Stimulated activated CD8-positive, alpha-beta memory T cell treated with anti-CD3 and anti-CD28 coated beads, Interleukin-15, amount 100 ng/mL, for 1 hour (primary cell): ENCODE results near the gene DDX41.
"Not testable (repeated sequence)": the region's sequence is repeated elsewhere in the genome, so short reads cannot be mapped to it uniquely, and the experiment has no call there.

Source experiments
- DNase-seq: peaks from one replicate; pipeline ENCODE4 v3.0.0-alpha.2; 2020; ENCODE audit warnings: low read depth

DDX41 gene

DNA sequence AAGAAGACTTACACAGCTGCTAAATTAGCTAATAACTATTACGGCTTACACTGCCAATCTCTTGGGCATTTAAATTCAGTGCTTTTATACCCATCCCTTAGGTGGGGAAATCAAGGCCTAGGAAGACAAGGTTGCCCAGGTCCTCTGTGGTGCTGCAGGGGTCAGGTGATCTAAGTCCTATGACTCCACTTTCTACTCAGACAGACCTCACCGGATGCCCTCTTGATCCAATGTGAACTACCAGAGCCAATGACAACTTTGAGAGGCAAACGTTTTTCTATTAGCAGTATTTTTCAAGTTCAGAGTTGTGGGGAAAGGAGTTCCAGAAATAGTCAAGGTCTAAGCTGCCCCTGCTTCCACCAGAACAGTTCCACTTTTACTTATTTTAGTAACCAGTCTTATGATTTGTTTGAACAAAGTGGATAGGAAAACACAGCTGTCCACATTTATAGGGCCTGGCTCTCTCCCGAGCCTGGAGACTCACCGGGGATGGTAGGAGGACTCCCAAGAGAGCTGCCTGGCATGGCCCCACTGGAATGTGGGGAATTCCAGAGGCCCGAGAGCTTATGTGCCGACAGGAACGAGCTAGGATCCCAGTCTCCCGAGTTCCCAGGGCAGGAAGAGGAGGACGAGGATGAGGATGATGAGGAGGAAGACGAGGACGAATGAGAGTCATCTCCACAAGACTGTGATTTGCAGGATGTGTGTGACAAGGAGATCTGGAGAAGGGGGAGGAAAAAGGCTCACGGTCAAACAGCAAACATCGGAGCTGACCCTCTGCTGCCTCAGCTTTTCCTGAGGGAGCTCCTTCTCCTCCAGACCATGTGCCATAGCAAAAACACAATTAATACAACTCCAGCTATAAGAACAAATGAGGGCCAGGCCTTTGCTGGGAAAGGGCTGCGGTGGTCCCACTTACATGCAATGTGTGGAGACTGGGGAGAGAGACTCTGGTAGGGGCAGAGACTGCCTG, 20.9 kb upstream of the DDX41 start:
- no peak for DNase-seq

DNA sequence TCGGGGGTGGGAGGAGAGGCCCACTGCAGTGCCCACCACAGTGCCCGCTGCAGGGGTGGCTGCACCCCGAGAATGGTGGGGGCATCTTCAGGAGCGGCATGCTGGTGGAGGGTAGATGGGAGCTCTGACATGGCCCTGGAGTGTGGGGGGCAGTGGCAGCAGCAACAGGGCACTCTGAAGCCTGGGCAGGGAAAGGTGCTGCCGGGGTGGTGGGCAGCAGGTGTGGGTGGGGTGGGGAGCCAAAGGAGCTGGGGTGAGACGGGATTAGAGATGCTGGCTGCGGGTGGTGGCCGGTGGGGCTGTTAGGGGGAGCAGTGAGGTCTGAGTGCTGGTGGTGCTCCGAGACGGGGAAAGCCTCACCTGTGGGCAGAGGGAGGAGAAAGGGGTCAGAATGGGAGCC, 19.6 kb upstream of the DDX41 start:
- no peak for DNase-seq

DNA sequence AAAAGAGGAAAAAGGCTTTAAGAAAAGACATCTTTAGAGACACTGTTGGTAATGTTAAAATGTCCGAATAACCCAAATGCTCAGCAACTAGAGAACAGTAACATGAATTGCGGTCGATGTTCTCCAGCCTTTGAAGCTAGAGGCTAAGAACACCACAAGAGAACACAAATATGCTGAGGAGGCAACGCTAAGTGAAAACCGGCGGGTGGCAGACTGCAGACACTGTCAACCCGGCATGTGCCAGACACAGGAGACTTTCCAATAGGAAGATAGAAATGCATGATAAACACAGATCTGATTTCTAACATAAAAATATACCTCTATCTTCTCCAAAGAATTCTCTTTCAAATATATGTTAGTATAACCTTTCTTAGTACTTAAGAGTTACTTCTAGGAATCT, 18.4 kb upstream of the DDX41 start:
- DNase-seq = no peak

DNA sequence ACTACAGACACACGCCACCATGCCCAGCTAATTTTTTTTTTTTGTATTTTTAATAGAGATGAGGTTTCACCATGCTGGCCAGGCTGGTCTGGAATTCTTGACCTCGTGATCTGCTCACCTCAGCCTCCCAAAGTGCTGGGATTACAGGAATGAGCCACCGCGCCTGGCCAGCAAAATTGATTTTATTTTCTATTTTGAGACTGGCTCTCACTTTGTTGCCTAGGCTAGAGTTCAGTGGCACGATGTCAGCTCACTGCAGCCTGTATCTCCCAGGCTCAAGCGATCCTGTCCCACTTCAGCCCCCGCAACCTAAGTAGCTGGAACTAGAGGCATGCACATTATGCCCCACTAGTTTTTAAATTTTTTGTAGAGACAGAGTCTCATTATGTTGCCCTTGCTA, 17.7 kb upstream of the DDX41 start:
- DNase-seq = not testable (repeated sequence)

DNA sequence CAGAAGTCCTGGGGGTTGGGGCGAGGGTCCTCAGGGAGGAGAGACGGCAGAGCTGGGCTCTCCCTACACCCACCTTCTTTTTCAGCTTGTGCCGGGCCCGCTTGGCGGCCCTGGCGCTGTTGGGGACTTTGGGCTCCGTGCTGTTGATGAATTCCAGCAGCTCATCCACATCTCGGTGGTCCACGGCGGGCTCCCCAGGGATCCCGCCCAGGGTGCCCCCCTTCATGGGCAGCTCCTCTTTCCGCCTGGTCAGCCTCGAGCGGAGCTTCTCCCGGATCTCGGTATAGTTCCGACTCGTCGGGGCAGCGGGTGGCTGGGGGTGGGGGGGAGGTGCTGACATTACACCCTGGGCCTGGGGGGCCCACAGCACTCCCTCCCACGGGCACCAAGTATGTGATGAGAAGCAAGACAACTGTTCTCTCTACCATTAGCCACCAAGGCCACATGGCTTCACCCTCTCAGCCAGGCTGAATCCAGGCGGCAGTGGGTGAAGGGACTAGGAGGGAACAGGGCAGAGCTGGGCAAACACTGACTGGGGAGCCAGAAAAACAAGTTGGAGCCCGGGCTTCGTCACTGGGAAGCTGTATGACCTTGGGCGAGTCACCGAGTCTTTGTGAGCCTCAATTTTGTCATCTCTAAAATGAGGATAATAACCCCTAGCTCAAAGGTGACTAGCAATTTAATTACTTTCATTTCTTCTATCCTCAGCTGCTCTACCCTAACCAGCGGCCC, 14.6 kb upstream of the DDX41 start:
- DNase-seq = no peak

DNA sequence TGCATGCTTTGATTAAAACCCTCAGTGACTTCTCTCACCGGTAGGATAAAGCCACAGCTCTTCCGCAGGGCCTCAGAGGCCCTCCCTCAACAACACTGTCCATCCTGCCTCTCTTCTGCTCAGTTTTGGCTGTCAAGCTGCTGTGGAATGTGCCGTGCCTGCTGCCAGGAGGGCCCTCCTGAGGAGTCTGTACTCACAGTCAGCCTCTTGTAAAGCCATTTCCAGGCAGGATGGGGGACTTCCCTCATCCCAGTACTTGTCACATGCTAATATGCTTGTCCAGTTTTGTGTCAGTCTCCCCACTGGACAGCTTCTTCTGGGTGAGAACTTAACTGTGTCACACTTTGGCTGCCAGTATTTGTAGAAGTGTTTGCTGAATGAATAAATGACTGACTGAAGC, 13.9 kb upstream of the DDX41 start:
- DNase-seq = no peak

DNA sequence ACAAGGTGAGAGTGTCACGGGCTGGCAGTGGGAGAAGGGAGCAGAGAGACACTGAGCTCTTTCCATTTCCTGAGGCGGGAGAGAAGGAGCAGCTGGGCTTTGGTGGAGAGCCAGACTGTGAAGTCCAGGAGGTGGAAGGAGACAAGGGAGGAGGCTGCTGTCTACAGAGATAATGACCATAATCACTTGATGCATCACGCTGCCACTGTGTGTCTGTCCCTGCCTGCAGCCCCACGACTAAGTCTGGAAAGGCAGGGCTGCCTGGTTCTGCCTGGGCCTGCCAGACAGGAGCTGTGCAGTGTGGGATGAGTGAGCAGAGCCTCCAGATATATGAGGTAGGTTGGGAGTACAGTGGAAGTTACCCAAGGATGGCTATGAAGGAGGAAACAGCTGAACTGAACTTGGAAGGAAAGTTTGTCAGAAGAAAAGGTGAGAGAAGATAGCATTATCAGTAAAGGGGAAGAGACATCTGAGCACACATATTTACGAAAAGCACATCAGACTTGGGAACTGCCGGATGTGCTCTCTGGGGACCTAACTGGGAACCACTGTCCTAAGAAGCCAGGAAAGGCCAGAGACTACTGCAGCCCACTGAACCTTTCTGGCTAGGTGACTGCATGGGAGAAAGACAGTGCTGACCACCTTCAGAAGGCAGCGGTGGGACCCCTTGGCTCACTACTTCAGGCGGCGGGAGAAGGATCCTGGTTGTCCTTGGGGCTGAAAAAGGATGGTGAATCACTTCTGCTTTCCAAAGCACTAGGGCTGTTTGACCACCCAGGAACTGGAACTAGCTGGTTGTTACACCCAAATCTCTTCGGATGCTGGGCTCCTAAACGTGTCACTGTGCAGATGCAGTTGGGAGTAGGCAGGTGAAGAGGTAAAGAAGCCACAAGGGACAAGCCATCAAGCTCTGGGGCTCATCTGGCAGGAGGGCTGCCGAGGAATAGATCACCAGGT, 12.8 kb upstream of the DDX41 start:
- no peak for DNase-seq

DNA sequence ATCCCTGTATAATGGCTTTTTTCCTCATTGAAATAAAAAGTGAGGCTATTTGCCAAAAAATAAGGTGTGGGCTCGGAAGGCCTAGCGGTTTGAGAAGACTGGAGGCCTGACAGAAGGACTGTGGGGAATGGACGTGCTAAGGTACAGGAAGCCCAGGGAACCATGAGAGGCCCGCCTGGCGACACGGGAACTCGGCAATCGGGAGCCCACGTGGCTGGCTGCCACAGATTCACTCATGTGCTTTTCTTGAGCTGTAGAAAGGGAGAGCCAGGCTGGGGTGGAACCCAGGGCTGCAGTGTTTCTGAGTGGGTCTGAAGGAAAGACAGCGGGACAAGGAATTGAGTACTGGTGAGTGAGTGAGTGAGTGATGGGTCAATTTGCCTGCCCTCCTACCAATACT, 11.9 kb upstream of the DDX41 start:
- no peak for DNase-seq

DNA sequence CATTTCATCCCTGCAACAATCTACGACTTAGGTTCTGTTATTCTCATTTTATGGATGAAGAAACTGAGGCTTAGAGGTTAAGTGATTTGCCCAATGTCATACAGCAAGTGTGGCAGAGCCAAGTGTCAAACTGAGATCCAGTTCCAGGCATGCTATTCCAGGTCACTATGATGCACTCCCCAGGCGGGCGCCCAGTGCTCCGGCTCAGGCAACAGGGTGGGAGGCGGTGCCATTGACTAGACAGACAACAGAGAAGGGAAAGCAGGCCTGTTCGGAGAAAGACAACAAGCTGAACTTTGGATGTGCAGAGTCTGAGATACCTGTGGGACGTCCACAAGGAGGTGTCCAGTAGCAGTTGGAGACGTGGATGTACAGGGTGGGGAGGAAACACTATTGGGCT, 10.8 kb upstream of the DDX41 start:
- no peak for DNase-seq

DNA sequence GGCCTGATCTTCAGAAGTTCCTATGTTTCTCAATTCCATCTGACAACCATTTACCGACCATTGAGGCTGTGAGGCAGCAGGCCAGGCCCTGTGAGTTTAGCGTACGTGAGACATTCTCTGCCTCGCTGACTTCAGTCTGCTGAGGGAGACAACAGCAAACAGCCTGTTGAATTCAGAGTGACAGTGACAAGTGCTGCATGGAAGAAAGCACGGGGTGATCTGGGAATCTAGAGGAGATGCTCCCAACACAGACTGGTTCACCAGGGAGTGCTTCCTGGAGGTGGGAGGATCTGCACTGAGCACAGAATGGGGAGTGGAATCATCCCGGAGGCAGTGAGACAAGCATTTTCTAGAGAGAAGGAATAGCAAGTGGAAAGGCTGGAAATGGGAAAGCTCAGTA, 10.0 kb upstream of the DDX41 start:
- DNase-seq = no peak

DNA sequence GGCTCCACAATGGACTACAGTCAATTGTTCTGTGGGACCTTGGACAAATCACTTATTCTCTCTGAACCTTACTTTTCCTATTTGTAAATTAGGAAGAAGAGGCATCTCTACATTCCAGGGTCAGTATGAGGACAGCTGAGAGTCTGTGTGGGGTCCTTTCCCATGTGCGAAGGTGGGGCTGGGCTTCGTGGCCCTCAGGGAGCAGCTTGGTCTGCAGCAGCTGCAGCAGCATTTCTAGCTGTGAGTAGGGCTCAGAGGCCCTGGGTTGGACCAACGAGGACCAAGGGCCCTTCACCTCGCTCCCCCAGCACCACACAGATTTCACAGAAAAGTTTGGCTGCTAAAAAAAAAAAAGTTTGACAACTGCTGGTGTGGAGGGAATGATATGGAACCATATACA, 9.4 kb upstream of the DDX41 start:
- DNase-seq = no peak

DNA sequence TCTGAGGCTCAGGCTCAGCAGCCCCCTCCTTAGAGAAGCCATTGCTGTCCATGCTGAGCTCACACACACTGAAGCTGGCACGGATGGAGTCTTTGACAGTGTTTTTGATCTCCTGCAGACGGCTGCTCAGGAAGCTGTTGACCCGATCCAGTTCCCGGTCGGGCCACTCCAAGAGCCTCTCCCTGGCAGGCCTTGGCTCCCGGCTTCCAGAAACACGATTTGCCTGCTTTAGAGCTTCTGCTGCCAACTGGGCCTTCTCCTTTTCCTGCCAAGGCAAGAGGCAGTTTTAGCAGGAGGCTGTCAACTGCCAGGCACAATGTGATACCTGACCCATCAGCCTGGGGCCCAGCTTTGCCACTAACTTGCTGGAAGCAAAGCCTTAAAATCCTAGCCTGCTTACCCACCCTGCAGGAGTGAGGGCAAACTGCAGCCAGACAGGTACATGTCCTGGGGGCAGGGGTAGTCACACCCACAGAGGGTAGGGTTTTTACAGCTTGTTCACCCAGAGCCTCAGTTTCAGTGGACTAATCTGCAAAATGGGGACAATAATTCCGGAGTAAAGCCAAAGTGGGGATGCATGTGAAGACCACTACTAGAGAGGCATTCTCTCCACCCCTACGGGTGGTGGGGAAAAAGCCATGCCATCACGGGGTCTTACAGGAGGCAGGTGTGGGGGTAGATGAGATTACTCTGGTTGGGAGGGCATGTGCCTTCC, 8.3 kb upstream of the DDX41 start:
- DNase-seq = no peak

DNA sequence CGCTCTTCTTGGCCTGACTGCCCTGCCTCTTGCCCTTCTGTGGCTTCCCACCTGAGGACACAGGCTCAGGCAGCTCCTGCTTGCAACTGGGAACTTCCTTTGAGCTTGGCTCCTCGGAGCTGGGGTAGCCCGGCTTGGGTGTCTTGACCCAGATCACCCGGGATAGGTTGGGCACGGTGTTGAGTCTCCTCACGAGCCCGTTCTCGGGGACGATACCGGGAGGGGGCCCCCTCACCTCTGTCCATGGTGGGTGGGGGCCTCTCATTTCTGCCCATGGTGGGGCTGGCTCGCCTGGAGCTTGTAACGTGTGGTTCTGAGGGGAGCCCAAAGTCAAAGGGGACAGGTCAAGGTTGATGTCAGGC, 7.8 kb upstream of the DDX41 start:
- no peak for DNase-seq

DNA sequence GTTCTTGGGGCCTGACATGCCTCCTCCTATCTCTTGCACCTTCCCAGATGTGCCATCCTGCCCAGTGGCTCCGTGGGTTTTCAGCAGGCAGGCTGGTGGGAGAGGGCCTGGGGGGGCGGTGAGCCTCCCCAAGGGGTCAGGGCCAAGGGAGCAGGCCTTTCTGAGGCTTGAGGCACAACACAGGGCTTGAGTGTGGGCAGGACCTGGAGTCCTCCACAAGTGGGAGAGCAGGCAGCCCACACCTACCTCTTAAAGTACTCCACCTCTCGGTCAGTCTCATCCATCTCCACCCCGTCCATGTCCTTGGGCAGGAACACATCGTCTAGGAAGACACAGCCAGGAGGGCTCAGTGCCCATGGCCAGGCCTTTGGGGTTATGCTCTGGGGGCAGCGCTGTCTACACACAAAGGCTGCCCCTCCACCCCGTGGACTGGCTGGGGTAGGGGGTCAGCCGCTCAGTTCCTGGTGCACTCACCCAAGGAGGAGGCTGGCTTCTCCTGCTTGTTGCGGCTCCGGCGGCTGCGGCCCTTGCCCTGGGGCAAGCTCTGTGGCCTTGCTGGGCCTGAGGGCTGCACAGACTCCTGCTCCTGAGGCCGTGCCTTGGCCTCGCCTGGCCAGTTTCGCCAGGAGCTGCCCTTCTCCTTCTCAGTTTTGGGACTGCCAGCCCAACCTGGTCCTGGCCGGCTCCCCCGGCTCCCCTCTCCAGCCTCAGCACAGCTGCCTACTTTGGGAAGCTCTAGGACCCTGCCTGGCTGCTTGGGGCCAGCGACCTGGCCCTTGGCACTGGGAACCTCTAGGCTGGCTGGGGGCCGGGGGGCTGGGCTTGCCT, 7.2 kb upstream of the DDX41 start:
- DNase-seq = no peak

DNA sequence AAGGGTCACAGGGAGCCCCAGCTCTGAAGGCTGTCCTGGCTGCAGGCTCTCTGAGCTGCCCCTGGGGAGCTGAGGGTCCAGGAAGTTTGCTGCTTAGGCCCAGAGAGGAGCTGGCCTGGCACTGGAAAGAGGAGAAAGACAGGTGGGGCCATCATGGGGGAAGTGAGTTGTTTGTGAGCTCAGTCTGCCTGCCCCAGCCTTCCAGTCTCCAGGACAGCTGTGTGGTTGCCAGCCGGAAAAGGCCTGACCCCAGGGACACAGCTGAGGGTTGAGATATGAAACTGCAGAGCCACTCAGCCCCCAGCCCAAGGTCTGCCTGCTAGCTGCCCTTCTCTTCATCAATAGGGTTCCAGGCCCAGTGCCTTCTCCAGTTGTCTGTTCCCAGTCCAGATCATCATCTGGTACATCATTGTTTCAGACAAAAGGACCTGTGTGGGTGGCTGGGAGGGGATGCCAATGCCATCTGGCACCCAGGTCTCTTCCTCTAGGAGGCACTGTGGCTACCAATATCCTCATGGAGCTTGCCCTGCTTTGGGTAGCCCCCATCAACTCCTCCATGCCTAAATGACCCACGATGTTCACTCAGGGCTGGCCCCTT, 4.3 kb upstream of the DDX41 start:
- DNase-seq = no peak

DNA sequence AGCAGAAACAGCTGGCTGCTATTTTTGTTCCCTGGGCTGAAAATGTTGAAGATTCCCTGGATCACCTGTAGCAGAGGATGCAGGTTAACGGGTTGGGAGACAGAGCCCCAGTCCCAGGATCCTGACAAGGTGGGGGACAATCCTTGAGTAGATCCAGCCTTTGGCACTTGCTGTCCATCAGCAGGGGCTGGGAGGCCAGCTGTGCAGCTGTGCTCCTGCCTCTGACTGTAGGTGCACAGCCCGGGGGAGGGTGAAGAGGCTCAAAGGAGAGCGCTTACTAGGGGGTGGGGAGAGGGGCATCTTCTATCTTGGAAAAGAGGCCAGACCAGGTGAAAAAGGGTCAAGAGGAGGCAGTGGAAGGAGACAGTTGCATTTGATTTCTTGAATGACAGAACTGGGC, 3.5 kb upstream of the DDX41 start:
- DNase-seq = no peak

DNA sequence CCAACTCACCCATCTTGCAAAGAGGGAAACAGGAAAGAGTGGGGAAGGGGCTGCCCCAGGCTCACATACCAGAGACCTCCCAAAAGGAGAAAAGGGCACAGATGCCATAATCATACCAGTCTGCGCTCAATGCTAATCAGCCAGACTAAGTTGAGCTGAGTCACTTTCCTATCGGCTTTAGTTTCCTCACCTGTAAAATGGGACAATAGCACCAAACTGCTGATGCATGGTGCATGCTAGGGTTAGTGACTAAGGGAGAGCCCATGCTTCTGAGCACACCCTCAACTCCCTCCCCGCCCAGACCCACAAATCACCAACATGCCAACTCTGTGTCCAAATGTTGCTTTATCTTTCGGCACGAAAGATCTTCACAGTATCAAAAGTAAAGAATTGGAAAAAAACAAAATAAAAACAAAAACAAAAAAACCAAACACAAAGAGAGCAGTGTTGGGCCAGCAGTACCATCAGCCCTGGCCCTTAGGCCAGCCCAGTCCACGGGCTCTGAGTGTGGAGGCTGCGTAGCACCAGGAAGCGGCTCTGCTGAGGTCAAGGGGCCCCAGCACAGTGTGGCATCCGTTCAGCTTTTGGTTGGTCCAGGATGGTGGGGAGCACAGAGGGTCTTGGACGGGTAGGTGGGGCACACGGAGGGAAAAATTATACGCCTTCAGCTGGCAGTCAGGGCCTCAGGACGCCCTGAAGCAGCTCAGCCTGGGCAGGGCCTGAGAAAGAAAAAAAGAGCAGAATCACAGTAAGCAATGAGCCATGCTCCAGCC, 2.9 kb upstream of the DDX41 start:
- DNase-seq = no peak

DNA sequence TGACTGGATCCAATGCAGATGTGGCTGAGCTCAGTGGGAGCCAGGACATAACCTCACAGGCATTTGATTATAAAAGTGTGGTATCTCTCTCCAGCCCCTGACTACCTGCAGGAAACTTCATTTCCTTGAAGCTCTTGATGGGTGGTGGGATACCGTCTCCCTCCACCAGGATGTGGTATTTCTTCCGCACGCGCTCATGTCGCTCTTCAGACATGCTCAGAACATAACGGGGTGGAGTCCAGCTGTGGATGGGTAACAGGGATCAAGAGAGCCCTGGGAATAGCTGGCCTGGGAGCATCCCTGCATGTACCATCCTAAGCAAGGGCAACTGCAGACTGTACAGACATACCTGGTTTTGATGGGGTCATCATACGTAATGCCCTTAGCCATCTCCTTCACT, 1.2 kb downstream of the DDX41 start:
- no peak for DNase-seq

DNA sequence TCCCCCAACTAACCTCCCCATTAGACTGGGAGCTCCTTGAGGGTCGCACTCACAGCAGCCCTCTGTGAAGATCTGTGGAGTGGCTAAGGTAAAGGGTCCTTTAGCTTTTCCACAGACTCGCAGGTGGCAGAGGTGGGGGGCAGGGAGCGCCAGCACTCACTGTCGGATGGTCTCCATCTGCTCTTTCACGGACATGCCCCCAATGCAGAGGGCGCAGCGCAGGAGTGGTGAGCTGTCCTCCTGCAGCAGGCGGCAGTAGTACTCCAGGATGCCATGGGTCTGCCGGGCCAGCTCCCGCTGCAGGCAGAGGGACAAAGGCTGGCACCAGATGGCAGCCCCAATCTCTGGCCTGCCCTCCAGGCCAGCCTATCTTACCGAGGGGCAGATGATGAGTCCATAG, 2.2 kb downstream of the DDX41 start:
- DNase-seq = no peak

DNA sequence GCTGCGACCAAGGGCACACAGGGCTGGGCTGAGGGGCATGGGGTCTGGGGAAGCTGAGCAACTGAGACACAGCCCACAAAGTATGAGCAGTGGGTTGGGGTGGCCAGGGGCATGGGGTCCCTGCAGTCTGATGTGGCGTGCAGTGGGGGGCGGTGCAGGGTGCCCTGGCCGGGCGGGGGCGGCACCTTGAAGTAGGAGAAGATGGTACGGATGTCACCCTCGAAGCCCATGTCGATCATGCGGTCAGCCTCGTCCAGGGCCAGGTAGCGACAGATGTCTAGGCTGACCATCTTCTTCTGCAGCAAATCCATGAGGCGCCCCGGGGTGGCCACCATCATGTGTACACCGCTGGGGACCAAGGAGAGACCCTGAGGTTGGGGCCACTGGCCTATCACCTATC, 3.3 kb downstream of the DDX41 start:
- DNase-seq = no peak
